ENCODE data around the gene ADCY2.

ADCY2 gene

DNA sequence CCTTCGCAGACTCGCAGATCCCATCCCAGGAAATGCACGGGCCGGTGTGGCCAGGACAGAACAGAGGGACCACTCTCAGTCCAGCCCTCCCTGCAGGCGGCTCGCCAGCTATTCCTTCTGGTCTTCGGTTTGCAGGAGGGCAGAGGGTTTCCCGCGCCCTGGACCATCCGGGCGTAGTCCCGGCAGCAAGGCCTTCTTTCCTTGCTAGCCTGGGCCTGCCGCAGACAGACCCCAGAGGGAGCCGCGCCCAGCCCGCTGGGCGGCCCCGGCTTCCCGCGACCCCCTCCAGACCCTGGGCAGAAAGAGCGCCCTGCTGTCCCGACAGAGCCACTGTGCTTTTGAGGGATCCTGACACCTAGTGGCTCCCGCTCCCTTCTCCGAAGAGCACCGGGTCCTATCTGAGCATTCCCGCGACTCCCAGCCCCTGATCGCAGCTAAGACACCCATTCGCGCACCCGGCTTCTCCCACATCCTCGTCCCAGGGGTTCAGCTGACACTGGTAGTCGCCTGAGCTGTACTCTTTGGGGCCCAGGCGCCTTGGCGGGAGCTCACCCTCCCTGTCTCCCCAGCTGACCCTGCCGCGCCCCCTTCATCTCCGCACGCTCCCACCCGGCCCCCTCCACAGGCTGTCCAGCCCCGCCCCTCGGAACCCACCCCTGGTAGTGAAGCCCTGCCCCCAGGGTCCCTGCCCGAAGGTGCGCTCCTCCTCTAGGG, 453.9 kb downstream of the ADCY2 start:
- no peak for DNase-seq

DNA sequence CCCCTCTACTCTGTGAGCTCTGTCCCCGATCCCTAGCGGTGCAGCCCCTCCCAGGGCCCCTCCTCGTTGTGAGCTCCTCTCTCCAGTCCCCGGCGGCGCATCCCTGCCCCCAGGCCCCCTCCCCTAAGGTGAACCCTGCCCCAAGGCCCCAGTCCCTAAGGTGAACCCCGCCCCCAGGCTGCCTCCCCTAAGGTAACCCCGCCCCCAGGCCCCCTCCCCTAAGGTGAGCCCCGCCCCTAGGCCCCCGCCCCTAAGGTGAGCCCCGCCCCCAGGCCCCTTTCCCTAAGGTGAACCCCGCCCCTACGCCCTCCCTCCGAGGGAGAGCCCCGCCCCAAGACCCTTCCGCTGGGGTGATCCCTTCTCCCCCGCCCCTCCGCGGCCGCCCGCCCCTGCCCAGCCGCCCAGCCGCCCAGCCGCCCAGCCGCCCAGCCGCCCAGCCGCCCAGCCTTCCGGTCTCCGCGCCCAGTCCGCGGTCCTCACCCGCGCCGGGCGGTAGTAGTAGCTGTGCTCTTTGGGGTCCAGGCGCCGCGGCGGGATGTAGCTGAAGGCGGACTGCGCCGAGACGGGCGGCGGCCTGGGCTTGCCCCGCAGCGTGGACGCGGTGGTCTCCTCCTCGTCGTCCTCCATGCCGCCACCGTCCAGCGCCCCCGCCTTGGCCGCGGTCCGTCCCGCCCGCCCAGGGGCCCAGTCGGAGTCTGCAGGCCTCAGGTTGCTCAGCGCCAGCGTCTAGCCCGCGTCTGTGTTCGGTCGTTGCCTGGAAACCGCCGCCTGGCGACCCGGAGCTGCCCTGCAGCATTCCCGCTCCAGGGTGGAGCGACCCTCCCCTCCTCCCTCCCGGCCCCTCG, 454.7 kb downstream of the ADCY2 start, which contains the start of gene CFAP90:
CFAP90 (minus strand) TSS at position 739 of the 845 bp plus-strand sequence; CDS start at position 627, 112 bp downstream.
- DNase-seq, result peak; percentile 20

DNA sequence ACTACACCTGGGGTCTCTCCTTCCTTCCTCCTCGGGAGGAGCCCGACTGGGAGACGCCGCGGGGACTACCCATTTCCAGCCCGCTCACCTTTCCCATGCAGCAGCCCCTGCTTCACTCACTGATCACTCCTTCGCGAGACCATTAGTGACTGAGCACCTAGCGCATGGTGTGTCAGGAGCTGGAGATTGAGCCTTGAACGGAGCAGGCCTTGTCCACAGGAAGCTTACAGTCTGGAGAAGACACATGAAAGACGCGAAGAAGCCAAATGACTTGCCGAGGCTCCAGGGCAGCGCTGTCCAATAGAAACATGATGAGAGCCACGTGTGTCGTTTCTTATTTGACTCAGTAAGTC, 455.3 kb downstream of the ADCY2 start:
- DNase-seq, result no peak

DNA sequence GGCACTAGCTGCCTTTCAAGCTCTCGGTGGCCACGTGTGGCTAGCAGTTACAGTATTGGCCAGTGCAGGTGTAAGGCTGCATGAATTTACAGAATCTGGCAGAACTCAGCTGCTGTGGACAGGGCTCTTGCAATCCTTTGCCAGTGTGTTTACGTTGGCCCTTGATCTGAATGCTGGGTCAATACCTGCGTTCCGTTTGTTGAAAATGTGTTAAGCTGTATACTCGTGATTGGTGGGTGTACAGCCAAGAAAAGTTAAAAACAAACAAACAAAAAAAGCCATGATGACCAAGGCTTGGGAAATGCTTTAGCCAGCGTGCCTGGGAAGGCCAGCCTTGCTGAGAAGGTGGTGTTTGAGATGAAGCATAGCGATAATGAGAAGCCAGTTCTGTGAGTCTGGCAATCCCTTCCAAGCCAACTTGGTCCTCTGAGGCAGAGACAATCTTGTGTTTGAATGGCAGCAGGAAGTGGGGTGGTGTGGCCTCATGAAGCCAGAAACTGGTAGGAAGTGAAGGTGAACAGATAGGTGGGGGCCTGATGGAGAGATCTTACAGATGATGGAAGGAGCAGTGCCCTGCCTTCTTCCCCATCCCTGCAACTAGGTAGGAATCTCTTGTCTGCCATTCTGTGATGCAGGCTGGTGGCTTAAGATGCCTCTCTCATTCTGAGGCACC, 455.8 kb downstream of the ADCY2 start:
- DNase-seq, result no peak

DNA sequence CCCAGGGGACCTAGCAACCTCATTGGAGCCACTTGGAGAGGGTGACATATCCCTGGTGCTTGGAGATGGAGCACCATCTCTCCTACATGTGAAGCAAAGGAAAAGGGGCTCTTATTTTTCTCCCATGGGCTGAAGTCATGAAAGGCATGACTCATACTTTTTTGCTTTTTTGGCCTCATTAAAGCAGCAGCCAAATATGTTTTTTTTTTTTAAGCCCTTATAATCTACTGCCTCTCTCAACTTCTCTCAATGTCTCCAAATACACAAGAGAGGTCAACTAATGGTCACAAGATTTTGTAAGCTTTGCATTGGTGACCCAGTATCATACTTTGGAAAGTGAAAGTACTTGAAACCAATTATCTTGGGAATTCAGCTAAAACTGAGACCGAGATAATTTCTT, 456.6 kb downstream of the ADCY2 start:
- no peak for DNase-seq

DNA sequence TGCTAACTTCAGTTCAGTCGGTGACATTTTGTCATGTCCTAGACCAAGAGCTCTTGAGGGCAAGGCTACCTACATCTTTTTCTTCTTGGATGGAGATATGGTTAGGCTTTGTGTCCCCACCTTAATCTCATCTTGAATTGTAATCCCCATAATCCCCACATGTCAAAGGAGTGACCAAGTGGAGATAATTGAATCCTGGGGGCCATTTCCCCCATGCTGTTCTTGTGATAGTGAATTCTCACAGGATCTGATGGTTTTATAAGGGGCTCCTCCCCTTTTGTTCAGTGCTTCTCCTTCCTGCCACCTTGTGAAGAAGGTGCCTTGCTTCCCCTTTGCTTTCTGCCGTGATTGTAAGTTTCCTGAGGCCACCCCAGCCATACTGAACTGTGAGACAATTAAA, 457.1 kb downstream of the ADCY2 start:
- DNase-seq, result no peak

DNA sequence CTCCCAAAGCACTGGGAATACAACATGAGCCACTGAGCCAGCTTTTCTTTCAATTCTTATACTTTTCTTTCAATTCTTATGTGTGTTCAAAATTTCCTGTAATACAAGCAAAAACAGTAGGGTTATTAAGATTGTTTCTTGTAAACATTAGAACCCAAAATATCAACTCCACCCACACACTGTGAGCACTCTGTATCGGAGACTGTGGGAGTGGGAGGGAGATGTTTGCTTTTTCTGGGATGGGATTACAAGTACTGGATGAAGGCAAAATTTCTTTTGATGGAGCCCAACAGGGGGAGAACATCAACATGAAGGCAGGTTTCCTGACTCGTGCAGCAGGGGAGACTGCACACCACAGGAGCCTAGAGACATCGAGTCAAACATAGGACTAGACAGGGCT, 459.7 kb downstream of the ADCY2 start:
- no peak for DNase-seq

DNA sequence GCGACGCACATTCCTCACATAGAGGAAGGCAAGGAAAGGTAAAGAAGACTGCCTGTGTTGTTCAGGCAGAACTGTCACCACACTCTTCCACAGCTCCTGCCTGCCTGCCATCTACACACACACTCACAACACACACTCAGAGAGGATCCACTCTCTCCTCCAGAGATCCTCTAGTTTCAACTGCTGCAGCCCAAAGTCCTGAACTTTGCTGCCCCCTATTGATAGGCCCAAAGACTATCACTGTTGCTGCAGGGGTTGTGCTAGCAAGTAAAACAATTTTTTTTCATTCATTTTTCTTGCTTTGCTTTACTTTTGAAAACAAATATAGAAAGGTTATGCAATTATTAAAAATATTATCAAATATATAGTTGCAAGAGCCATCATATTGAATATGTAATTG, 460.9 kb downstream of the ADCY2 start:
- peak; percentile 48 for DNase-seq

DNA sequence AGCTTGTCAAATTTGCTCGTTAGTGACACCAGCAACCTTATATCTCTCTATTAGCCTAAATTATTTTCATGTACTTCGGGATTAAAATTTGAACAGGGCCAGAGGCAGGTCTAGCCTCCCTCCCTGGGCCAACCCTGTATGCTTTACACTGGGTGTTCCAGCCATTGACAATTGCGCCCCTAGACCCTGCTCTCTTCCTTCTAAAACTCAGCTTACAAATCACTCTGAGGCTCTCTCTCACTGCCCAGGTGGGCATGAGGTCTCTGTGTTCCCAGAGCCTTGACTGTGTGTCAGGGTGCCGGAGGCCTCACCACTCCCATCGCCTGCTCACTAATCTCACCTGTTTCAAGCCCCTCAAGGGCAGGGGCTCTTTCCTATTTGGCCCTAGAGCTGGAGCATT, 461.4 kb downstream of the ADCY2 start:
- no peak for DNase-seq

DNA sequence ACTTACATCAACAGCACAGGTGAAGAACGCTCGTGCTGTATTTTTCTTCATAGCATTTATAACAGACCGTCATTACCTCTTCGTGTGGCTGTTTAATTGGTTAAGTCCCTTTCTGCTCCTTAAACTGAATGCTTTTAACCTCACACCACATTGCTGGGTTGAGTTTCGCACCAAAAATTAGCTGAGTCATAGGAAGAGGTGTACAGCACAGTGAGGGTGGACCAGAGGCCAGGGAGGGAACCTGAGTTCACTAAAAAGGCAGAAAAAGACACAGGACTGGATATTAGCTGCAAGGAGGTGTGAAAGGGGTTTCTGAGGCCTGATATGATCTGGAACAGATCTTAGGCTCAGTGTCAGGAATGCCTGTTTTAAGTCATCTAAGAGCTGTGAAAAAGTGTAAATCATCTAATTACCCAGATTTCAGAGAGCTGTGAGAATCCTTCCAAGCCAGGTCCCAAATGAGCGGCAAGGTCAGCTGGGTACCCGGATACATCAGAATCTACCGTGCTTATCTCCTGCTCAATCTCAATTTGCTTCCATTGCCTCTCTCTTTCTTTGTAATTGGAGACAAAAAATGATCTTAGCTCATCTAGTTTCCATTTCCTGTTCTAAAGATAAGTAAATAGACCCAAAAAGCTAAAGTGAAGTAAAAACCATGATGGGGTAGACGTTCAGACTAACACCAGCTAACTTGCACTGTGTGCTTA, 462.1 kb downstream of the ADCY2 start:
- no peak for DNase-seq

DNA sequence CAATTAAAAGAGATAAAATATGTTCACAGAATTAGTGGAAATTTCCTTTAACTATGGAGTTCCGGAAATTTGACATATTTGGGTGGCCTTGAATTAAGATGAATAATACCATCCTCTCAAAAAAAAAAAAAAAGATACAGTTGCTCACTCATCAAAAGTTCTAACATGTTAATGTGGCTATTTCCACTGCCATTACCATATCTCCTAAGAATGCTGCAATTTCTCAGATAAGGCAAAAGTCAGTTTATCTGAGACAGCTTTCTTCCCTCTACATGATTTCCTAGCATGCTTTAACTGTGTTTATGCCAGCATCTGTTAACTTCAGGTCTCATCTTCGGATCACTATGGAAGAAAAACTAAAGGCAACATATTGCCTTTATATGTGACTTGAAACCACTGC, 470.3 kb downstream of the ADCY2 start:
- no peak for DNase-seq

DNA sequence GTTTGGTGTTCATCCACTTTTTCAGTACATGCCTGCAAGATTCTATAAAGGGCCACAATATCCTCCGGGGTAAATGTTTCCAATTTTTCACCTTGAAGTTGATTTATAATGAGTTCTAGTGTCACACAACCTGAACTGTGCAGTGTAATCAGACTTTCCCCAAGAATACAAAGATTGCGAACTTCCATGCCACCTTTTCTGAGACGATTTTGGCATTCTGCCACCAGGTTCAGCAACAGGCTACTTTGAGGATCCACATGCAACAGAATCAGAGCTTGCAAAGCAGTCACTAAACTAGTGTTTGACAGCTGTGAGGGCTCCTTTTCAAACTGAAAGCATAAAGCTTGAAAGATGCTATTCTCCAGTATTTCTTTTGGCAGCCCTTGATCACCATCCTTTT, 471.3 kb downstream of the ADCY2 start:
- no peak for DNase-seq

DNA sequence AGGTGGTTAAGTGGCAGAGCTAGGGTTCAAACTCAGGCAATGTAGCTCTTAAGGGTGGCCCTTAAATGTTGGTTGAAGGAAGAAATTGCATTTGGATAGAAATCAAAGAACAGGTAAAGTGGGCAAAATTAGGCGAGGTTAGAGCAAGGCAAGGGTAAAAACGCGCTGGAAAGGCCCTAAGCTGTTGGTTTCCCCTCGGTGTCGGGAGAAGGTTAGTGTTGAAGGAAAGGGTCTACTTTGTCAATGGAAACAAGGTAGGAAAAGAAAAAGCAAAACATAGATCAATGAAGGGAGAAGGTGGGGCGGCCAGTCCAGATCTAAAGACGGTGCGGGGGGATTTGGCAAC, 472.5 kb downstream of the ADCY2 start:
- no peak for DNase-seq

DNA sequence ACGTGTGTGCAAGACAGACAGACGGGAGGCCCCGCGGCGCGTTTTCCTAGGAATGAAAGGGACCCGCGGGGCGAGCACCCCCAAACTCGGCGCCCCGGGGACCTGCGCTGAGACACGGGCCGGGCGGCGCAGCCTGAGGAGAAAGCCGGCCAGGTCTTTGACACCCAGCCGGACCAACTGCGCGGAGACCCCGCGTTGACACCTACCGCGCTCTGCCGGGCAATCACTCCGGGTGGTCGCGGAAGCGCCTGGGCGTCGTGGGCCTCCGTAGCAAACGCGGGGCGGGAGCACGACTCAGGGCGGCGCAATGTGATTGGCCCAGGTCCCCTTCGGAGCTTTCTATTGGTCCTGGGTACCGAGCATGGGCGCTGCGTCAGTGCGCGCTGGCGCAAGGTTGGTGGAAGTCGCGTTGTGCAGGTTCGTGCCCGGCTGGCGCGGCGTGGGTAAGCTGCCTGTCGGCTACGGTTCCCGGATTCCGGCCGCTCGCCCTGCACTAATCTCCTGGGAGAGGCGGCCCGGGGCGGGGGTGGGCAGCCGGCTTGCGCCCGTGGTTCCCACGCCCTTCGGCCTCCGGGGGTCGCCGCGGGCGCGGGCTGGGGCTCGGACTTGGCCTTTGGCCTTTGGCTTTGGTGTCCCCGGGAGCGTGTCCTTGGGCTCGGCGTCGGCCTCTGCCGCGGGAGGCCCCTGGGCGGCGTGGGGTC, 473.0 kb downstream of the ADCY2 start, which contains the start of the genes FASTKD3 and MTRR:
FASTKD3 (minus strand) TSS at position 259 of the 701 bp plus-strand sequence. CDS start 948 bp downstream, outside the sequence.
MTRR (plus strand) TSS at position 376 of the 701 bp plus-strand sequence. CDS start 1,647 bp downstream, outside the sequence.
- DNase-seq, result peak; percentile 93

DNA sequence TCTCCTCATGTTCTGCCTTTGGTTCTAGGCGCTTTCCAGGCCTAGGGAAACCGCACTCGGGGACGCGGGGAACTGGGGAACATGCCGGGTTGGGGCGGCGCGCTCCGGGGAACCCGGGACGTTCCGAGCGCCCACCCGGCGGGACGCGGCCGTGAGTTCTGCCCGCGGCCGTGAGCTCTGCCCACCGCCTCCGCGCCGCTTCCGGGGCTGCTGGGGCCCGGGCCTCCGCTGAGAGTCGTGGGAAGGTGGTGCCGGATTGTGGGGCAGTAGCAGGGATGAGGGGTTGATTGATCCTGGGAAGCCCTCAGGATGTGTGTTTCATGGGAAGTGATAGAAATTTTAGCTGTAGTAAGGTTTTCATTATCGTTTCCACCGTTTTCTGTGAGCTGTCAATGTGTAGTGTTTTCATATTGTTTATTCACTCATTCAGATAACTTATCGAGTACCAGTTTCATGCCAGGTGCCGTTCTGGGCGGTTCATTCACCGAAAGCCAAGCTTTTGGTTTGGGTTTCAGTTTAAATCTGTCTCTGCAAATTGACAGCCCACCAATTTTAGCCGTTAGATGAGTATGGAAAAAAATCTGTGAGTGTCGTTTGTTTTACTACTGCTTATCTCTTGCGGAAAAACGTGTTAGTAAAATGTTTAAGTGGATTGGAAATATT, 473.7 kb downstream of the ADCY2 start:
- peak; percentile 64 for DNase-seq

DNA sequence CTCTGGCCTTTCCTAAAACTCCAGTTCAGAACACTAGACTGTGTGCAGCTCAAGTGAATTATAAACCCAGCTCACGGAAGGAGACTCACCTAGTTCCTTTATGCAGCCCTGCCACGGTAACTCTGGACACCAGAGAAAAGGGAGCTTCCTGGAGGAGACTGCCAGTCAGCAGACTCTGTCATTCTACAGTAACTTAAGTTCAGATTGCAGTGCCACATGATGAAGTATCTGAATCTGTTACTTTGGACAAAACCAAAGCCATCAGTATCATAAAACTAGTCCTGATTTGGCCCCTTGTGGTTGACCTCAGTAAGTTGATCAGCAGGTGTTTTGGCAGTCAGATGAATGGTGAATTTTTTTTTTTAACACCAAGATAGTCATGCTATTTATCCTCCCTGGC, 475.7 kb downstream of the ADCY2 start:
- no peak for DNase-seq

DNA sequence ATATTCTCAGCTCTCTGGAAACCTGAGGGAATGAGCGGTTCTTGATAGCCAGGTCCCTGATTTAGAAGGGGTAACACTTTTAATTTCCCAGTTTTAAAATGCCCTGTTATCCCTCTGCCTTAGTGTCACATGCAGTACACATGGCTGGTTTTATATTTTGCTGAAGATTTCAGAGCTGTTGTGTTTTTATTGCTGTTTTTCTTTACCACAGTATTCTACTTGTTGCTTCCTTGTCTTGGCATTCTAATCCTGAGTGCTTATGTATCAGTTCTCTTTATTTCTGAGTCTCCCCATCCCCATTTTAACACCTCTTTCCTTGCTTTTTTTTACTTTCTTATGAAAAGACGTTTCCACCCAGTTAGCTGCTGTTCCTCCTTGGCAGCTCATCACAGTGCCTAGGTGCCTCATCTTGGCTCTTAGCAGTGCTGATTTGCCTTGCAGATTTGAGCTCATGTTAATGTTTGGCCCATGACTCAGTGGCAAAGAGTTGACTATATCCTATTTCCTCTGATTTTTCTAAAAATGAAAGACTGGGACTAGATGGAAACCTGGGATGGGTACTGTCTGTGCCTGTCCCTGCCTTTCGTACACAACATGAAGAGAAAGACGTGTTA, 476.7 kb downstream of the ADCY2 start:
- no peak for DNase-seq

DNA sequence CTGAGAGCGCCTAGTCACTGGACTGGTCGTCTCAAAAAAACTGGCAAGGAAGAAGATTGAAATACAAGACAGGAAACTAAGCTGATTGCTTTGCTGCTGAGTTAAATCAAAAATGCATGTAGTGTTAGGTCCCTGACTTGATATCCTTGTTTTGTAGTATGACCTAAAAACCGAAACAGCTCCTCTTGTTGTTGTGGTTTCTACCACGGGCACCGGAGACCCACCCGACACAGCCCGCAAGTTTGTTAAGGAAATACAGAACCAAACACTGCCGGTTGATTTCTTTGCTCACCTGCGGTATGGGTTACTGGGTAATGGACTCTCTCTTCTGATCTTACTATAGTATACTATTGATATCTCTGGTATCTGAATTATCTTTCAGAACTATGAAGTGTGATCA, 477.3 kb downstream of the ADCY2 start:
- peak; percentile 47 for DNase-seq

DNA sequence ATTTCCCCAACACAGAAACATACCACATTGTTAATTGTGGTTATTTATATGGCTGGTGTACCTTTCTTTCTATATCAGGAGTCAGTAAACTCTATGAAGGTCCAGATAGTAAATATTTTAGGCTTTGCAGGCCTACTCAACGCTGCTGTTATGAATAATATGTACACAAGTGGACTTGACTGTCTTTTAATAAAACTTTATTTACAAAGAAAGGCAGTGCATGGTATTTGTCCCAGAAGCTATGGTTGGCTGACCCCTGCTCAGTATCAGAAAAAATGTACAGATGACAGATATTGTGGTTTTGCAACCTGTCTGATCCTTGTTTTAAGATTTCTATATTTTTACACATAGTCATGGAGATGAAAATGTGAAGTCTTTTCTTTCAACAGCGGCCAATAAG, 478.7 kb downstream of the ADCY2 start:
- no peak for DNase-seq

DNA sequence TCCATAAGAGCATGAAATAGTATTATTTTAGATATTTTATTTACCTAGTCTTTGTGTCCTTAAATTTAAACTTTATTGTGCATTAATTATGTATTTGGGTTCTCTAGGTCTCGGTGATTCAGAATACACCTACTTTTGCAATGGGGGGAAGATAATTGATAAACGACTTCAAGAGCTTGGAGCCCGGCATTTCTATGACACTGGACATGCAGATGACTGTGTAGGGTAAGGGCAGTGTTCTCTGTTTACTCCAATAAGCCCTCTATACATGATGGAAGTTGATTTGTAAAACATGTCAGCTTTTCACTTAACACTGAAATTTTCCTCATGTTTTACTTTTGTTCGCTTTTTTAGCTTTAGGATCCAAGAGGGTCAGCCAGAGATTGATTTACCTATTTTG, 479.2 kb downstream of the ADCY2 start:
- DNase-seq, result no peak

DNA sequence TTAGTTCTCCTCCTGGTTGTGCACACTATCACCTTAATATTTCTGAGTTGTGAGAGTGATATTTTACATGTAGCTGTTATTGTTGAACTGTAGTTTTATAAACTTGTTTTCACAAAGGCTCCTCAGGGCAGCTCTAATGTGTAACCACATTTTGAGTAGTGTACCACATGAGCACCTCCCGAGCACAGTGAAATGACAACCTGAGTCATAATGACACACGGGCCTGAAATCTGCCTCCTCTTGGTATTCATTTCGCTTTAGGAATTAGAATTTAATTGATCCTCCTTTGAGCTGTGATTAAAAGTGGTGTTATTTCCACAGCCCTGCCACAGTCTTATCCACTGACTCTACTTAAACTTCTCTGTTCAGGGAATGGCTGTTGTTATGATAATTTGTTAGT, 480.9 kb downstream of the ADCY2 start:
- DNase-seq, result peak; percentile 43
